Measurements from ENCODE around the gene FARS2. TPM values are rescaled to one million over a fixed set of nuclear protein-coding genes. Genes with fewer than 3 reads are reported as not detected.
A peak's percentile ranks its signal among the peaks of the same experiment; 100 is the strongest.

The FARS2 gene
- total RNA-seq, 4 donors from 2014 or later = 2.6 to 21.9 (median 15.0) TPM

DNA sequence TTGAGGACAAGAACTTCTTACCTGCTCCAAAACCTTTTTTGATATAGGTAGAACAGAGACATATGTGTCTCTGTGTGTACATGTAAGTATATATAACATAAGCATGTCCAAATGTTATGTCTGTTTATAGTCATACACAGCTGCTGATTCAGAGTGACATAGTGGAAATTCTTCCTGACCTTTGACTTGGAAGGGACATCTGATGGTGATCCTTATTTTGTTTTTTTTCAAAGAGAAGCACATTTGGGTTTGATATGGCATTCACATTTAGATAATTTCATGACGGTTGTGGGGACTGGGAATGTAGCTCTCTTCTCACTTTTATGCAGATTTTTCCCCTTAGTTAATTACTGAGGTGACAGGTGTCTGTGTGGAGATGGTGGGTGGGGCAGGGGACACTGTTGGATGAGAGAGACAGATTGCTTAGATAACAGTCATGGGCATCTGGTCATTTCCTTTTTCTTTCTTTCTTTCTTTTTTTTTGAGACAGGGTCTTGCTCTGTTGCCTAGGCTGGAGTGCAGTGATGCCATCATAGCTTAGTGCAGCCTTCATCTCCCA lies 39.0 kb downstream of the FARS2 start:
- no peaks in the 10 kb centered on the region for H3K36me3 ChIP-seq
- H3K4me1 ChIP-seq = peaks cover 0 to 8% (median 5%) of the 10 kb centered on the region in 4 donors
- no peaks in the 10 kb centered on the region for H3K27me3 ChIP-seq
- no peak overlapping the region for H3K4me3 ChIP-seq
- no peak for DNase-seq
- 33 to 75% methylated on average over 1 of the region's 1 CpG for WGBS, 2 donors (ENCODE audit: low coverage in 1 of 2)
- no peaks in the 10 kb centered on the region for H3K9me3 ChIP-seq
- in situ Hi-C loops (cut with MboI; ENCODE audit: low pct_ligation_motif_present in 1 of 4, low pct_unique_long_range_greater_than_20kb in 1 of 4, low sequenced_read_pairs in 3 of 4) = loop anchor here in 1 of 4 donors (10.0 kb wide), 1 partner anchor 155 kb away; no protein-coding TSS in a partner anchor
- no peak overlapping the region for H3K27ac ChIP-seq
- intact Hi-C loops (cut with DNase I; ENCODE audit: low total_unique reads) = no loop called here
- TF ChIP-seq POLR2AphosphoS5 (IDR thresholded peaks at IDR 0.05) (no peak), EP300 (IDR thresholded peaks at IDR 0.05; ENCODE audit: low read depth) (no peak), POLR2A (IDR thresholded peaks at IDR 0.05) (no peak)
- TF ChIP-seq, protein P1, sequence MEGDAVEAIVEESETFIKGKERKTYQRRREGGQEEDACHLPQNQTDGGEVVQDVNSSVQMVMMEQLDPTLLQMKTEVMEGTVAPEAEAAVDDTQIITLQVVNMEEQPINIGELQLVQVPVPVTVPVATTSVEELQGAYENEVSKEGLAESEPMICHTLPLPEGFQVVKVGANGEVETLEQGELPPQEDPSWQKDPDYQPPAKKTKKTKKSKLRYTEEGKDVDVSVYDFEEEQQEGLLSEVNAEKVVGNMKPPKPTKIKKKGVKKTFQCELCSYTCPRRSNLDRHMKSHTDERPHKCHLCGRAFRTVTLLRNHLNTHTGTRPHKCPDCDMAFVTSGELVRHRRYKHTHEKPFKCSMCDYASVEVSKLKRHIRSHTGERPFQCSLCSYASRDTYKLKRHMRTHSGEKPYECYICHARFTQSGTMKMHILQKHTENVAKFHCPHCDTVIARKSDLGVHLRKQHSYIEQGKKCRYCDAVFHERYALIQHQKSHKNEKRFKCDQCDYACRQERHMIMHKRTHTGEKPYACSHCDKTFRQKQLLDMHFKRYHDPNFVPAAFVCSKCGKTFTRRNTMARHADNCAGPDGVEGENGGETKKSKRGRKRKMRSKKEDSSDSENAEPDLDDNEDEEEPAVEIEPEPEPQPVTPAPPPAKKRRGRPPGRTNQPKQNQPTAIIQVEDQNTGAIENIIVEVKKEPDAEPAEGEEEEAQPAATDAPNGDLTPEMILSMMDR (IDR thresholded peaks at IDR 0.05) = no peak

GRCh38 chr6:5302220-5302946 lies 41.1 kb downstream of the FARS2 start:
- DNase-seq = no peak
- Histone ChIP-seq H3K27me3 (no peaks in the 10 kb centered on the region), H3K4me3 (no peak overlapping the region), H3K27ac (no peak overlapping the region), H3K9me3 (no peaks in the 10 kb centered on the region), H3K4me1 (peaks cover 0 to 15% (median 9%) of the 10 kb centered on the region in 4 donors), H3K36me3 (no peaks in the 10 kb centered on the region)
- intact Hi-C loops (cut with DNase I; ENCODE audit: low total_unique reads) (no loop called here), in situ Hi-C loops (cut with MboI; ENCODE audit: low pct_ligation_motif_present in 1 of 4, low pct_unique_long_range_greater_than_20kb in 1 of 4, low sequenced_read_pairs in 3 of 4) (loop anchor here in 1 of 4 donors (10.0 kb wide), 1 partner anchor 158 kb away; no protein-coding TSS in a partner anchor)
- 66 to 80% methylated on average over 4 to 10 of the region's 10 CpGs for WGBS, 2 donors (ENCODE audit: low coverage in 1 of 2)
- TF ChIP-seq, protein P1 (IDR thresholded peaks at IDR 0.05) = no peak
- TF ChIP-seq EP300 (IDR thresholded peaks at IDR 0.05; ENCODE audit: low read depth) (no peak), POLR2A (IDR thresholded peaks at IDR 0.05) (no peak), POLR2AphosphoS5 (IDR thresholded peaks at IDR 0.05) (no peak)

DNA sequence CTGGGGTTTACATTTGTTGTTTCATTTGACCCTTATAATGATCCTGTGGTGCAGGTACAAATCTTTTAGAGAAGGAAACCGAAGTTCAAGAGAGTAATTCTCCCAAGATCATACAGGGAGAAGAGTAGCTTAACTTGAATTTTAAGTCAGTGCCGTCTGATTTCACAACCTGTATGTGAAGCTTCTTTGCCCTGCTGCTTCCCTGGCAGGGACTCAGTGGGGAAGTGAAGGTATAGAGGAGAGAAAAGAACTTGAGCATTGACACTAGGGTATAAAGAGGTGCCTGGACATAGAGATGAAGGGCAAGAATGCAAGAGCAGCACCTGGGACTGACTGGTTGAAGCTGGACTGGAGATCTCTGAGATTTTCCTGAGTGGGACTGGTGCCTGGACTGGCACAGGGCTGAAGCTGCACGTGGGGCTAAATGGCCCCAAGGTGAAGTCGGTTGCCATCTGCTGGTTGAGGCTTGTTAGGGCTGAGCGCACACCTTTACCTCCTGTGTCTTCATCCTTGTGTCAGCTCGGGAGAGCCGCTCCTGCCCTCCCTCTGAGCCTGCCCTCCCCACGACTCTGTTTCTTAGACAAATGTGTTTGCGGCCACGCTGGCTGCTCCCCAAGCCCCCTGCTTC lies 41.8 kb downstream of the FARS2 start:
- intact Hi-C loops (cut with DNase I; ENCODE audit: low total_unique reads) (no loop called here), in situ Hi-C loops (cut with MboI; ENCODE audit: low pct_ligation_motif_present in 1 of 4, low pct_unique_long_range_greater_than_20kb in 1 of 4, low sequenced_read_pairs in 3 of 4) (loop anchor here in 1 of 4 donors (10.0 kb wide), 1 partner anchor 158 kb away; no protein-coding TSS in a partner anchor)
- TF ChIP-seq POLR2AphosphoS5 (IDR thresholded peaks at IDR 0.05) = no peak
- TF ChIP-seq, protein P1 (IDR thresholded peaks at IDR 0.05) = peak; percentile 30 to 60 (median 52)
- TF ChIP-seq EP300 (IDR thresholded peaks at IDR 0.05; ENCODE audit: low read depth) = no peak
- Histone ChIP-seq H3K27ac (no peak overlapping the region), H3K27me3 (no peaks in the 10 kb centered on the region), H3K36me3 (no peaks in the 10 kb centered on the region), H3K9me3 (no peaks in the 10 kb centered on the region), H3K4me3 (no peak overlapping the region), H3K4me1 (peaks cover 0 to 15% (median 9%) of the 10 kb centered on the region in 4 donors)
- peak; percentile 55 for DNase-seq
- WGBS, 2 donors (ENCODE audit: low coverage in 1 of 2) = 51 to 72% methylated on average over 2 to 10 of the region's 10 CpGs

GRCh38 chr6:5303682-5304081 lies 42.4 kb downstream of the FARS2 start:
- WGBS, 2 donors (ENCODE audit: low coverage in 1 of 2) = 84% methylated on average over 8 of the region's 8 CpGs; no CpG with 5 or more reads in 1 of the 2 donors
- Histone ChIP-seq H3K27me3 (no peaks in the 10 kb centered on the region), H3K4me3 (no peak overlapping the region), H3K9me3 (no peaks in the 10 kb centered on the region), H3K36me3 (no peaks in the 10 kb centered on the region), H3K27ac (no peak overlapping the region), H3K4me1 (peaks cover 0 to 15% (median 9%) of the 10 kb centered on the region in 4 donors)
- TF ChIP-seq, protein P1 (IDR thresholded peaks at IDR 0.05) = no peak
- TF ChIP-seq POLR2A (IDR thresholded peaks at IDR 0.05) (no peak), POLR2AphosphoS5 (IDR thresholded peaks at IDR 0.05) (no peak), EP300 (IDR thresholded peaks at IDR 0.05; ENCODE audit: low read depth) (no peak)
- in situ Hi-C loops (cut with MboI; ENCODE audit: low pct_ligation_motif_present in 1 of 4, low pct_unique_long_range_greater_than_20kb in 1 of 4, low sequenced_read_pairs in 3 of 4) (loop anchor here in 1 of 4 donors (10.0 kb wide), 1 partner anchor 159 kb away; no protein-coding TSS in a partner anchor), intact Hi-C loops (cut with DNase I; ENCODE audit: low total_unique reads) (no loop called here)
- no peak for DNase-seq

All from transverse colon (tissue), 4 donors.